Ectodermal cell (in vitro differentiated cells): ENCODE results near the gene FREM2.

Experiments used
- H3K27ac ChIP-seq: 2 replicates; pipeline ENCODE4 v1.7.0; 2013; ENCODE audit warnings: mild to moderate bottlenecking, low read depth, low read length; ENCODE audit not compliant: insufficient read depth, poor library complexity, severe bottlenecking
- H3K27me3 ChIP-seq: 2 replicates; pipeline ENCODE4 v1.7.0; 2013; ENCODE audit warnings: mild to moderate bottlenecking, low read length; ENCODE audit not compliant: insufficient read depth, control insufficient read depth, poor library complexity, severe bottlenecking
- H3K36me3 ChIP-seq: one replicate; pipeline ENCODE4 v1.7.0; 2013; ENCODE audit warnings: low read length; ENCODE audit not compliant: control insufficient read depth, insufficient read depth
- H3K4me1 ChIP-seq: one replicate; pipeline ENCODE4 v1.7.0; 2013; ENCODE audit warnings: low read length; ENCODE audit not compliant: control insufficient read depth, insufficient read depth
- H3K4me3 ChIP-seq: 2 replicates; pipeline ENCODE4 v1.7.0; 2013; ENCODE audit warnings: low read depth, low read length, control low read depth; ENCODE audit not compliant: insufficient read depth
- H3K9me3 ChIP-seq: 2 replicates; pipeline ENCODE4 v1.7.0; 2013; ENCODE audit warnings: mild to moderate bottlenecking, low read length, moderate library complexity; ENCODE audit not compliant: control insufficient read depth
- WGBS, 2 experiments: methylation state at CpG; one replicate each; pipeline ENCODE4 v1.1.7; 2013; ENCODE audit warnings: missing lambda C conversion rate in 2 of 2; 5-methylcytosine and 5-hydroxymethylcytosine counted together

Gene FREM2

GRCh38 chr13:38856065-38856464 lies 169.2 kb downstream of the FREM2 start:
- WGBS, 2 experiments = 85 to 91% methylated on average over 3 to 4 of the region's 4 CpGs
- Histone ChIP-seq H3K27me3 (no peaks in the 10 kb centered on the region), H3K4me1 (no peaks in the 10 kb centered on the region), H3K4me3 (no peak overlapping the region), H3K9me3 (no peaks in the 10 kb centered on the region), H3K27ac (no peak overlapping the region), H3K36me3 (no peaks in the 10 kb centered on the region)

GRCh38 chr13:38862443-38862842 lies 175.6 kb downstream of the FREM2 start:
- Histone ChIP-seq H3K4me1 (no peaks in the 10 kb centered on the region), H3K27ac (no peak overlapping the region), H3K27me3 (no peaks in the 10 kb centered on the region), H3K9me3 (no peaks in the 10 kb centered on the region), H3K4me3 (no peak overlapping the region), H3K36me3 (no peaks in the 10 kb centered on the region)
- 89 to 96% methylated on average over 2 of the region's 2 CpGs for WGBS, 2 experiments

DNA sequence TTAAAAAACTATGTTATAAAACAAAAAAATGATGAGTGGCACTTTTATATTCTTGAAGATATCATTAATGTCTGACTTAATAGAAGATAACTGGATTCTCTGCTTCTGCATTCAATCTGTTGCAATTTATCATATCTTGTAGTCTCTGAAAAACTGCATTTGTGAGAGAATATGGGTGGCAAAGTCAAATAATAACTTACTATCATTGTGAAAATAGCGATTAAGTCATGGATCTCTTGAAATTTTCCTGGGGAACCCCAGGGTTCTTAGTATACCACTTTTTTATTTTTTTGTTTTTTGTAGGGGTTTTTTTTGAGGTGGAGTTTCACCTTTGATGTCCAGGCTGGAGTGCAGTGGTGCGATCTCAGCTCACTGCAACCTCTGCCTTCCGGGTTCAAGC lies 176.7 kb downstream of the FREM2 start:
- no peak overlapping the region for H3K27ac ChIP-seq
- 95 to 96% methylated on average over 3 of the region's 3 CpGs for WGBS, 2 experiments
- no peaks in the 10 kb centered on the region for H3K36me3 ChIP-seq
- H3K4me1 ChIP-seq = no peaks in the 10 kb centered on the region
- no peak overlapping the region for H3K4me3 ChIP-seq
- H3K27me3 ChIP-seq = no peaks in the 10 kb centered on the region
- H3K9me3 ChIP-seq = no peaks in the 10 kb centered on the region

- Histone ChIP-seq H3K36me3 (no peaks in the 10 kb centered on the region), H3K27ac (no peak overlapping the region), H3K9me3 (no peaks in the 10 kb centered on the region), H3K4me3 (no peak overlapping the region), H3K4me1 (no peaks in the 10 kb centered on the region), H3K27me3 (no peaks in the 10 kb centered on the region)
- WGBS, 2 experiments = 75 to 90% methylated on average over 1 of the region's 1 CpG
Measured at GRCh38 chr13:38866649-38867048, 179.8 kb downstream of the FREM2 start.

- no peaks in the 10 kb centered on the region for H3K36me3 ChIP-seq
- no peak overlapping the region for H3K4me3 ChIP-seq
- no peaks in the 10 kb centered on the region for H3K4me1 ChIP-seq
- H3K9me3 ChIP-seq = no peaks in the 10 kb centered on the region
- no peaks in the 10 kb centered on the region for H3K27me3 ChIP-seq
- 91 to 100% methylated on average over 3 of the region's 3 CpGs for WGBS, 2 experiments
- H3K27ac ChIP-seq = no peak overlapping the region
Measured at GRCh38 chr13:38868399-38868798, 181.5 kb downstream of the FREM2 start.

DNA sequence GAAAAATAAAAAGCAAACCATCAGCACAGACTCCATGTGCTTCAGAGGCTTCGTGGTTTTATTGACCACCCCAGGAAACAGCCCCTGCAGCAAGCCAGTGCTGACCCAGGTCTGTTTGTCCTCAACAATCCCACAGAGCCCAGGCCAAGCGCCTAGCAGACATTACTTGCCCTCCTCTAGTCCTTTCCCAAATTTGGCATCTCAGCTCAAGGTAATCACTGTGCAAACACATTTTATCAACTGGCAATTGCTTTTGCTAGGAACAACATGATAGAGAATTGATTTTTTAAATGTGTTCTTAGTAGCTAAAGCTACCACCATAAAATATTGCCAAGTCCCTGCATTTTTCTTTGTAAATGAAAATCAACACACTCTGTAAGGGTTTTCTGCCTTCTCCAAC lies 182.0 kb downstream of the FREM2 start:
- WGBS, 2 experiments = 94 to 98% methylated on average over 2 of the region's 2 CpGs
- no peaks in the 10 kb centered on the region for H3K9me3 ChIP-seq
- no peaks in the 10 kb centered on the region for H3K4me1 ChIP-seq
- no peaks in the 10 kb centered on the region for H3K27me3 ChIP-seq
- no peaks in the 10 kb centered on the region for H3K36me3 ChIP-seq
- H3K4me3 ChIP-seq = no peak overlapping the region
- H3K27ac ChIP-seq = no peak overlapping the region

- Histone ChIP-seq H3K27me3 (no peaks in the 10 kb centered on the region), H3K4me3 (no peak overlapping the region), H3K9me3 (no peaks in the 10 kb centered on the region), H3K36me3 (no peaks in the 10 kb centered on the region), H3K27ac (no peak overlapping the region), H3K4me1 (no peaks in the 10 kb centered on the region)
- WGBS, 2 experiments = 67 to 71% methylated on average over 2 of the region's 2 CpGs
Measured at GRCh38 chr13:38871275-38871674, 184.4 kb downstream of the FREM2 start.

GRCh38 chr13:38872693-38873092 lies 185.8 kb downstream of the FREM2 start:
- H3K9me3 ChIP-seq = no peaks in the 10 kb centered on the region
- H3K27ac ChIP-seq = no peak overlapping the region
- H3K36me3 ChIP-seq = no peaks in the 10 kb centered on the region
- no peaks in the 10 kb centered on the region for H3K27me3 ChIP-seq
- H3K4me1 ChIP-seq = no peaks in the 10 kb centered on the region
- no peak overlapping the region for H3K4me3 ChIP-seq
- 12 to 17% methylated on average over 6 of the region's 7 CpGs for WGBS, 2 experiments

- Histone ChIP-seq H3K4me3 (no peak overlapping the region), H3K27me3 (no peaks in the 10 kb centered on the region), H3K4me1 (no peaks in the 10 kb centered on the region), H3K27ac (no peak overlapping the region), H3K36me3 (no peaks in the 10 kb centered on the region), H3K9me3 (no peaks in the 10 kb centered on the region)
- WGBS, 2 experiments = 92 to 97% methylated on average over 1 of the region's 1 CpG
Measured at GRCh38 chr13:38875186-38875875, 188.5 kb downstream of the FREM2 start.

DNA sequence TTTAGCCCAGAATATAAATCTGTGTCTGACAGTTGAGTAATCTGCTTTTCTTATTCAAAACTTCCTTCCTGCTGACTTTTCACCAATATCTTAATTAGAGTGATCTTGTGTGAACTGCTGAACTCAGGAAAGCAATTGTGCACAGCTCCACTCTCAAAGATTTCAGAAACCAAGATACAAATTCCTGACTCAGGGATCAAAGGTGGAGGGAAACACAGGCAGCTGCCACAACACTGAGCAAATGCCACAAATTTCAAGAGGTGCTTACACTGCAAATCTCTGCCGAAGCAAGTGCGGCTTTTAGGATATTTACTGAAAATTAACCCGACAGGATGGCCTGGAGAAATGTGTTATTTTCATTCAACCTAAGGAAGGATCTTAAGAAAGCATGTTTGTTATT lies 192.4 kb downstream of the FREM2 start:
- H3K36me3 ChIP-seq = no peaks in the 10 kb centered on the region
- no peaks in the 10 kb centered on the region for H3K4me1 ChIP-seq
- WGBS, 2 experiments = 93 to 97% methylated on average over 3 of the region's 3 CpGs
- H3K4me3 ChIP-seq = no peak overlapping the region
- no peaks in the 10 kb centered on the region for H3K9me3 ChIP-seq
- H3K27ac ChIP-seq = no peak overlapping the region
- no peaks in the 10 kb centered on the region for H3K27me3 ChIP-seq

GRCh38 chr13:38879786-38880185 lies 192.9 kb downstream of the FREM2 start:
- Histone ChIP-seq H3K4me1 (no peaks in the 10 kb centered on the region), H3K9me3 (no peaks in the 10 kb centered on the region), H3K4me3 (no peak overlapping the region), H3K36me3 (no peaks in the 10 kb centered on the region), H3K27me3 (no peaks in the 10 kb centered on the region), H3K27ac (no peak overlapping the region)
